ENCODE measurements around the gene TTBK2. TPM values are rescaled to one million over a fixed set of nuclear protein-coding genes. Genes with fewer than 3 reads are reported as not detected.

The TTBK2 gene
- total RNA-seq, 4 donors from 2014 or later, result 7.9 to 78.2 (median 18.2) TPM

- TF ChIP-seq POLR2A (IDR thresholded peaks at IDR 0.05) (no peak), EP300 (IDR thresholded peaks at IDR 0.05; ENCODE audit: low read depth) (no peak), POLR2AphosphoS5 (IDR thresholded peaks at IDR 0.05) (no peak), CTCF (IDR thresholded peaks at IDR 0.05) (no peak)
- H3K9me3 ChIP-seq, result no peaks in the 10 kb centered on the region
- 71 to 77% methylated on average over 1 to 8 of the region's 8 CpGs for WGBS, 2 donors (ENCODE audit: low coverage in 1 of 2)
- H3K36me3 ChIP-seq, result peaks cover 0 to 3% (median 0%) of the 10 kb centered on the region in 4 donors
- no peak for DNase-seq
- intact Hi-C loops (cut with DNase I; ENCODE audit: low total_unique reads) (no loop called here), in situ Hi-C loops (cut with MboI; ENCODE audit: low pct_ligation_motif_present in 1 of 4, low pct_unique_long_range_greater_than_20kb in 1 of 4, low sequenced_read_pairs in 3 of 4) (no loop called here)
- H3K27ac ChIP-seq, result peak overlapping the region in 2 of 4 donors; percentile 7 to 38
- no peaks in the 10 kb centered on the region for H3K27me3 ChIP-seq
- H3K4me1 ChIP-seq, result peaks cover 0 to 12% (median 3%) of the 10 kb centered on the region in 4 donors
- H3K4me3 ChIP-seq, result no peak overlapping the region
These were observed 95.0 kb downstream of the TTBK2 start for GRCh38 chr15:42825599-42825998.

- H3K4me1 ChIP-seq, result peaks cover 0 to 4% (median under 1%) of the 10 kb centered on the region in 4 donors
- no peaks in the 10 kb centered on the region for H3K36me3 ChIP-seq
- no peaks in the 10 kb centered on the region for H3K9me3 ChIP-seq
- in situ Hi-C loops (cut with MboI; ENCODE audit: low pct_ligation_motif_present in 1 of 4, low pct_unique_long_range_greater_than_20kb in 1 of 4, low sequenced_read_pairs in 3 of 4) (no loop called here), intact Hi-C loops (cut with DNase I; ENCODE audit: low total_unique reads) (no loop called here)
- H3K27ac ChIP-seq, result no peak overlapping the region
- no peak for DNase-seq
- 82 to 96% methylated on average over 3 of the region's 3 CpGs for WGBS, 2 donors (ENCODE audit: low coverage in 1 of 2)
- H3K4me3 ChIP-seq, result no peak overlapping the region
- H3K27me3 ChIP-seq, result no peaks in the 10 kb centered on the region
- no peak for TF ChIP-seq POLR2A (IDR thresholded peaks at IDR 0.05)
- TF ChIP-seq POLR2AphosphoS5 (IDR thresholded peaks at IDR 0.05), result no peak
- no peak for TF ChIP-seq EP300 (IDR thresholded peaks at IDR 0.05; ENCODE audit: low read depth)
- no peak for TF ChIP-seq CTCF (IDR thresholded peaks at IDR 0.05)
These were observed 99.8 kb downstream of the TTBK2 start for GRCh38 chr15:42820811-42821210.

- Histone ChIP-seq H3K36me3 (no peaks in the 10 kb centered on the region), H3K27ac (no peak overlapping the region), H3K4me3 (no peak overlapping the region), H3K9me3 (no peaks in the 10 kb centered on the region), H3K4me1 (no peaks in the 10 kb centered on the region), H3K27me3 (no peaks in the 10 kb centered on the region)
- no peak for DNase-seq
- intact Hi-C loops (cut with DNase I; ENCODE audit: low total_unique reads), result no loop called here
- TF ChIP-seq CTCF (IDR thresholded peaks at IDR 0.05), result no peak
- no peak for TF ChIP-seq POLR2A (IDR thresholded peaks at IDR 0.05)
- TF ChIP-seq EP300 (IDR thresholded peaks at IDR 0.05; ENCODE audit: low read depth), result no peak
- no peak for TF ChIP-seq POLR2AphosphoS5 (IDR thresholded peaks at IDR 0.05)
- in situ Hi-C loops (cut with MboI; ENCODE audit: low pct_ligation_motif_present in 1 of 4, low pct_unique_long_range_greater_than_20kb in 1 of 4, low sequenced_read_pairs in 3 of 4), result no loop called here
- WGBS, 2 donors (ENCODE audit: low coverage in 1 of 2), result 43 to 72% methylated on average over 1 of the region's 1 CpG
These were observed 100.8 kb downstream of the TTBK2 start for GRCh38 chr15:42819786-42820185.

GRCh38 chr15:42811433-42811832 lies 109.1 kb downstream of the TTBK2 start:
- intact Hi-C loops (cut with DNase I; ENCODE audit: low total_unique reads) (no loop called here), in situ Hi-C loops (cut with MboI; ENCODE audit: low pct_ligation_motif_present in 1 of 4, low pct_unique_long_range_greater_than_20kb in 1 of 4, low sequenced_read_pairs in 3 of 4) (no loop called here)
- no peak for DNase-seq
- Histone ChIP-seq H3K9me3 (no peaks in the 10 kb centered on the region), H3K36me3 (no peaks in the 10 kb centered on the region), H3K27ac (no peak overlapping the region), H3K4me3 (no peak overlapping the region), H3K27me3 (no peaks in the 10 kb centered on the region), H3K4me1 (no peaks in the 10 kb centered on the region)
- no peak for TF ChIP-seq CTCF (IDR thresholded peaks at IDR 0.05)
- TF ChIP-seq EP300 (IDR thresholded peaks at IDR 0.05; ENCODE audit: low read depth), result no peak
- no peak for TF ChIP-seq POLR2AphosphoS5 (IDR thresholded peaks at IDR 0.05)
- TF ChIP-seq POLR2A (IDR thresholded peaks at IDR 0.05), result no peak

Measured in transverse colon (tissue), 4 donors.